H1 (cell line): ENCODE measurements around the gene LRRC55. TPM values are rescaled to one million over a fixed set of nuclear protein-coding genes. Genes with fewer than 3 reads are reported as not detected.

Experiments used
- CTCF ChIA-PET: fragments of 300-600 bp; sonication (Branson Sonifier 250); formaldehyde crosslinking; loops from one replicate; lab custom pipeline; 2021; ENCODE audit not compliant: partially characterized antibody; lab: Charles Lee
- POLR2A ChIA-PET: fragments of 300-600 bp; sonication (Branson Sonifier 250); formaldehyde crosslinking; loops from one replicate; lab custom pipeline; 2021; ENCODE audit warnings: inconsistent platforms; ENCODE audit not compliant: partially characterized antibody; lab: Charles Lee
- DNase-seq, 2 experiments: peaks; one replicate each; pipeline versions ENCODE4 v3.0.0 to v3.0.0-alpha.2; 2010 to 2022; ENCODE audit warnings: low spot score in 2 of 2, low read depth in 1 of 2, mixed read lengths in 1 of 2
- FAIRE-seq: peaks from 2 replicates; lab custom pipeline; 2011; peaks lifted over from hg19 to GRCh38; lab: Jason Lieb, UNC
- H2AFZ ChIP-seq: 2 replicates; pipeline ENCODE4 v1.8.1; 2012; ENCODE audit warnings: low read length, inconsistent platforms
- H2AK5ac ChIP-seq: 2 replicates; pipeline ENCODE4 v1.6.1; 2013; ENCODE audit warnings: low read depth, low read length
- H2BK120ac ChIP-seq: replicated peaks from 2 replicates; pipeline ENCODE3; 2013; ENCODE audit warnings: low read depth, low read length, inconsistent platforms
- H2BK12ac ChIP-seq: 2 replicates; pipeline ENCODE4 v1.6.1; 2013; ENCODE audit warnings: low read depth, low read length
- H2BK15ac ChIP-seq: 2 replicates; pipeline ENCODE4 v1.6.1; 2013; ENCODE audit warnings: low read length
- H2BK20ac ChIP-seq: 2 replicates; pipeline ENCODE4 v1.6.1; 2013; ENCODE audit warnings: low read length
- H2BK5ac ChIP-seq: 2 replicates; pipeline ENCODE4 v1.6.1; 2013; ENCODE audit warnings: low read depth, low read length
- H3K14ac ChIP-seq: 2 replicates; pipeline ENCODE4 v1.6.1; 2013; ENCODE audit warnings: inconsistent platforms; ENCODE audit not compliant: insufficient read length
- H3K18ac ChIP-seq: 2 replicates; pipeline ENCODE4 v1.6.1; 2013; ENCODE audit warnings: low read length; ENCODE audit errors: extremely low read depth
- H3K23ac ChIP-seq: 2 replicates; pipeline ENCODE4 v1.6.1; 2013; ENCODE audit warnings: inconsistent platforms; ENCODE audit not compliant: insufficient read length
- H3K23me2 ChIP-seq: 2 replicates; pipeline ENCODE4 v1.6.1; 2013; ENCODE audit warnings: low read depth, low read length
- H3K27ac ChIP-seq: 2 replicates; pipeline ENCODE4 v1.6.1; 2011; ENCODE audit warnings: low read depth, low read length, inconsistent platforms
- H3K27me3 ChIP-seq, 4 experiments: replicated peaks in 1 of 4; 1 replicate in 1 of 4; 2 replicates in 3 of 4; pipeline versions ENCODE4 v1.6.1 to v1.8.1; 2011 to 2013; ENCODE audit warnings: low read length in 3 of 4, mild to moderate bottlenecking in 3 of 4, inconsistent platforms in 2 of 4, mixed read lengths in 2 of 4, moderate library complexity in 1 of 4; ENCODE audit not compliant: control insufficient read depth in 3 of 4, insufficient read depth in 3 of 4; ENCODE audit errors: extremely low read depth in 1 of 4
- H3K36me3 ChIP-seq, 4 experiments: 2 replicates each; pipeline versions ENCODE4 v1.6.1 to v1.8.1; 2011 to 2013; ENCODE audit warnings: mild to moderate bottlenecking in 4 of 4, low read length in 3 of 4, moderate library complexity in 2 of 4, control low read depth in 1 of 4, inconsistent platforms in 1 of 4; ENCODE audit not compliant: insufficient read depth in 4 of 4, control insufficient read depth in 2 of 4
- H3K4ac ChIP-seq: replicated peaks from 2 replicates; pipeline ENCODE3; 2013; ENCODE audit warnings: low read length, low read depth, mixed read lengths, inconsistent platforms; ENCODE audit not compliant: insufficient read length
- H3K4me1 ChIP-seq, 4 experiments: replicated peaks in 1 of 4; 1 replicate in 1 of 4; 2 replicates in 3 of 4; pipeline versions ENCODE4 v1.6.1 to v1.8.1; 2011 to 2013; ENCODE audit warnings: low read length in 3 of 4, inconsistent platforms in 2 of 4, mixed read lengths in 1 of 4; ENCODE audit not compliant: insufficient read depth in 4 of 4, control insufficient read depth in 3 of 4
- H3K4me2 ChIP-seq, 2 experiments: 2 replicates each; pipeline versions ENCODE4 v1.6.1 to v1.8.1; 2011 to 2013; ENCODE audit warnings: low read depth in 2 of 2, low read length in 2 of 2, control low read depth in 1 of 2, inconsistent platforms in 1 of 2, mild to moderate bottlenecking in 1 of 2; ENCODE audit not compliant: insufficient read depth in 1 of 2
- H3K4me3 ChIP-seq, 4 experiments: fragments of 200-600, 300-600 bp in 1 of 4; sonication (generic), shearing (Covaris generic), sonication (Bioruptor Twin) in 1 of 4; 2 replicates each; pipeline versions ENCODE4 v1.5.1 to v1.8.1; 2011 to 2016; ENCODE audit warnings: low read length in 4 of 4, low read depth in 3 of 4, control low read depth in 2 of 4, inconsistent platforms in 2 of 4, mild to moderate bottlenecking in 2 of 4, mixed read lengths in 1 of 4, moderate library complexity in 1 of 4; ENCODE audit not compliant: insufficient read depth in 2 of 4; ENCODE audit errors: extremely low read depth in 1 of 4
- H3K56ac ChIP-seq: replicated peaks from 2 replicates; pipeline ENCODE3; 2013; ENCODE audit warnings: low read depth, mild to moderate bottlenecking, mixed read lengths, low read length, inconsistent platforms; ENCODE audit not compliant: insufficient read length
- H3K79me1 ChIP-seq: 2 replicates; pipeline ENCODE4 v1.6.1; 2013; ENCODE audit warnings: low read depth, low read length, control low read depth
- H3K79me2 ChIP-seq, 2 experiments: 2 replicates each; pipeline versions ENCODE4 v1.6.1 to v1.8.1; 2012 to 2013; ENCODE audit warnings: low read length in 2 of 2, mild to moderate bottlenecking in 2 of 2, inconsistent platforms in 1 of 2; ENCODE audit not compliant: insufficient read depth in 2 of 2, control insufficient read depth in 1 of 2
- H3K9ac ChIP-seq, 4 experiments: replicated peaks in 1 of 4; 1 replicate in 1 of 4; 2 replicates in 3 of 4; pipeline versions ENCODE4 v1.6.1 to v1.8.1; 2011 to 2013; ENCODE audit warnings: low read depth in 3 of 4, low read length in 3 of 4, control low read depth in 2 of 4, mild to moderate bottlenecking in 2 of 4, moderate library complexity in 2 of 4, inconsistent platforms in 1 of 4; ENCODE audit errors: extremely low read depth in 1 of 4
- H3K9me3 ChIP-seq, 2 experiments: 2 replicates each; pipeline versions ENCODE4 v1.6.1 to v1.8.1; 2012 to 2013; ENCODE audit warnings: mild to moderate bottlenecking in 2 of 2, moderate library complexity in 2 of 2, control low read depth in 1 of 2, inconsistent platforms in 1 of 2, low read depth in 1 of 2, low read length in 1 of 2, mixed read lengths in 1 of 2; ENCODE audit not compliant: insufficient read depth in 2 of 2
- H4K20me1 ChIP-seq, 2 experiments: replicated peaks in 1 of 2; 2 replicates each; pipeline versions ENCODE3 to v1.8.1; 2011 to 2013; ENCODE audit warnings: inconsistent platforms in 2 of 2, low read length in 2 of 2, mild to moderate bottlenecking in 1 of 2; ENCODE audit not compliant: insufficient read depth in 2 of 2, control insufficient read depth in 1 of 2
- H4K5ac ChIP-seq: 2 replicates; pipeline ENCODE4 v1.6.1; 2013; ENCODE audit warnings: low read length, low read depth, mixed read lengths, inconsistent platforms; ENCODE audit not compliant: insufficient read length
- H4K8ac ChIP-seq: 2 replicates; pipeline ENCODE4 v1.8.0; 2013; ENCODE audit warnings: mild to moderate bottlenecking, moderate library complexity, low read length, inconsistent platforms; ENCODE audit not compliant: insufficient read depth; ENCODE audit errors: extremely low read depth
- H4K91ac ChIP-seq: replicated peaks from 2 replicates; pipeline ENCODE3; 2013; ENCODE audit warnings: low read length, mixed read lengths, inconsistent platforms; ENCODE audit not compliant: insufficient read length
- CREB1 ChIP-seq: IDR thresholded peaks from 2 replicates; pipeline ENCODE4 v1.6.1; 2012; ENCODE audit warnings: inconsistent platforms
- SP2 ChIP-seq: IDR thresholded peaks from 2 replicates; pipeline ENCODE4 v1.6.1; 2012; ENCODE audit warnings: mild to moderate bottlenecking, low read length, inconsistent platforms
- polyA plus RNA-seq, 7 experiments: library from polyadenylated mRNA; depleted of rRNA in 3 of 7; stranded (reverse) in 5 of 7; unstranded in 2 of 7; fragments of >200 nt in 5 of 7; fragments of 200-250 nt in 2 of 7; gene quantifications; 1 replicate in 5 of 7; 2 replicates in 1 of 7; 4 replicates in 1 of 7; pipeline versions ENCODE4 v1.2.1 to v1.2.3, GENCODE V29; 2011 to 2013; ENCODE audit warnings: missing spikeins in 2 of 7, mixed read lengths in 2 of 7
- total RNA-seq: library from RNA; stranded (reverse); fragmentation: NEBNext Ultra II Directional; extraction: Animal tissue kit (Norgen Biotek cat#: 25700); gene quantifications from 2 replicates; pipeline ENCODE4 v1.2.1, GENCODE V29; 2021

Gene LRRC55
- total and polyA plus RNA-seq, 2 of the 8 experiments (the other 6 are each of a cell fraction or from before 2014, with no cell fraction given), result 0.62 to 1.1 TPM

GRCh38 chr11:57153448-57153847, 28.3 kb upstream of the LRRC55 start:
- H4K8ac ChIP-seq, result no peak overlapping the region
- no peak overlapping the region for H3K9ac ChIP-seq
- no peak for FAIRE-seq
- peaks cover 0 to 2% (median under 1%) of the 10 kb centered on the region in 4 experiments; a peak in 3 of 7 replicates for H3K27me3 ChIP-seq
- H3K56ac ChIP-seq, result no peak overlapping the region
- H3K9me3 ChIP-seq, result no peaks in the 10 kb centered on the region
- H2BK15ac ChIP-seq, result no peak overlapping the region
- H4K5ac ChIP-seq, result no peak overlapping the region
- peaks cover 3 to 12% (median 7%) of the 10 kb centered on the region in 4 experiments for H3K4me1 ChIP-seq
- no peak overlapping the region for H3K27ac ChIP-seq
- H3K23me2 ChIP-seq, result no peaks in the 10 kb centered on the region; the same call in 1 of the 2 replicates
- CTCF ChIA-PET, result interaction anchor here (5.1 kb wide), 1 partner anchor 96 kb away, joined by 35 read pairs; no protein-coding TSS in a partner anchor
- H4K91ac ChIP-seq, result no peak overlapping the region
- no peak overlapping the region for H3K4me3 ChIP-seq
- no peak overlapping the region for H2BK5ac ChIP-seq
- DNase-seq, result no peak
- no peak overlapping the region for H3K18ac ChIP-seq
- H2BK12ac ChIP-seq, result no peak overlapping the region
- H3K79me1 ChIP-seq, result no peaks in the 10 kb centered on the region
- POLR2A ChIA-PET, result no interaction called here
- no peaks in the 10 kb centered on the region for H3K36me3 ChIP-seq
- H4K20me1 ChIP-seq, result no peaks in the 10 kb centered on the region
- no peak overlapping the region for H2AK5ac ChIP-seq
- no peaks in the 10 kb centered on the region for H3K79me2 ChIP-seq
- no peak overlapping the region for H3K4me2 ChIP-seq
- no peak overlapping the region for H3K14ac ChIP-seq
- no peak overlapping the region for H3K23ac ChIP-seq
- H2BK20ac ChIP-seq, result no peak overlapping the region
- H2AFZ ChIP-seq, result no peak overlapping the region
- no peak overlapping the region for H3K4ac ChIP-seq
- TF ChIP-seq CREB1, result no peak
- TF ChIP-seq SP2, result no peak
- no peak overlapping the region for H2BK120ac ChIP-seq
